Activated CD8-positive, alpha-beta T cell treated with anti-CD3 and anti-CD28 coated beads, Interleukin-2, amount 10 ng/mL, durations not matched to agents 7 days and 5 days (primary cell): Measurements from ENCODE around the gene RAMACL. TPM values are rescaled to one million over a fixed set of nuclear protein-coding genes. Genes with fewer than 3 reads are reported as not detected.
"Not testable (repeated sequence)": the region's sequence is repeated elsewhere in the genome, so short reads cannot be mapped to it uniquely, and the experiment has no call there.

ENCODE experiments used
- ATAC-seq: fragments of 150-1000 bp; cut with Tn5 transposase; one replicate; pipeline ENCODE4 v1.10.0; 2021; ENCODE audit warnings: moderate library complexity
- CTCF ChIA-PET: fragments of 350-600 bp; sonication (Branson Sonifier 250); formaldehyde crosslinking; loops from one replicate; lab custom pipeline; 2021; ENCODE audit warnings: antibody characterized with exemption; lab: Charles Lee
- POLR2A ChIA-PET: fragments of 350-600 bp; sonication (Branson Sonifier 250); formaldehyde crosslinking; loops from one replicate; lab custom pipeline; 2021; ENCODE audit warnings: antibody characterized with exemption; lab: Charles Lee
- DNase-seq: peaks from one replicate; pipeline ENCODE4 v3.0.0-alpha.2; 2020
- H3K27ac Mint-ChIP-seq: one replicate; pipeline ENCODE4 v1.8.0; 2021; ENCODE audit warnings: mild to moderate bottlenecking, mixed read lengths
- H3K27me3 Mint-ChIP-seq: one replicate; pipeline ENCODE4 v1.8.0; 2021; ENCODE audit warnings: low read depth, mixed read lengths
- H3K36me3 Mint-ChIP-seq: one replicate; pipeline ENCODE4 v1.8.0; 2021; ENCODE audit warnings: low read depth, mixed read lengths
- H3K4me1 Mint-ChIP-seq: one replicate; pipeline ENCODE4 v1.8.0; 2021; ENCODE audit warnings: low read depth, mixed read lengths
- H3K4me3 Mint-ChIP-seq: one replicate; pipeline ENCODE4 v1.8.0; 2021; ENCODE audit warnings: mild to moderate bottlenecking, mixed read lengths
- H3K9me3 Mint-ChIP-seq: one replicate; pipeline ENCODE4 v1.8.0; 2022; ENCODE audit warnings: mixed read lengths; ENCODE audit not compliant: insufficient read depth
- total RNA-seq, 2 experiments: library from RNA; stranded (reverse); gene quantifications; one replicate each; pipeline ENCODE4 v1.2.3, GENCODE V29; 2021

RAMACL gene
- total RNA-seq: under 1 TPM; 0.16 to 0.29 TPM

GRCh38 chr6:166586424-166587156 lies at the start of gene RAMACL:
Gene RAMACL (minus strand): TSS chr6:166586678. CDS start chr6:166586477, 201 bp downstream.
- H3K4me3 Mint-ChIP-seq: no peak within 1 kb of the TSS
- ATAC-seq (peak; percentile 93), DNase-seq (peak; percentile 58)
- H3K36me3 Mint-ChIP-seq: no peaks in the 10 kb centered on the region
- H3K27me3 Mint-ChIP-seq: no peaks in the 10 kb centered on the region
- H3K27ac Mint-ChIP-seq: no peak within 1 kb of the TSS
- CTCF ChIA-PET: no interaction called here
- peaks cover 14% of the 10 kb centered on the region for H3K4me1 Mint-ChIP-seq
- POLR2A ChIA-PET: no interaction called here
- H3K9me3 Mint-ChIP-seq: no peaks in the 10 kb centered on the region

- DNase-seq (no peak), ATAC-seq (peak; percentile 18)
- H3K27me3 Mint-ChIP-seq: peaks cover 19% of the 10 kb centered on the region
- no peak overlapping the region for H3K4me3 Mint-ChIP-seq
- ChIA-PET POLR2A (interaction anchor here (0.7 kb wide), 1 partner anchor 44 kb away, joined by 4 read pairs; no protein-coding TSS in a partner anchor), CTCF (no interaction called here)
- no peaks in the 10 kb centered on the region for H3K36me3 Mint-ChIP-seq
- H3K4me1 Mint-ChIP-seq: peaks cover 8% of the 10 kb centered on the region
- H3K9me3 Mint-ChIP-seq: no peaks in the 10 kb centered on the region
- no peak overlapping the region for H3K27ac Mint-ChIP-seq
These were observed 48.8 kb upstream of the RAMACL start for GRCh38 chr6:166635013-166635970.

GRCh38 chr6:166634581-166634980 lies 48.1 kb upstream of the RAMACL start:
- DNase-seq, POLR2A ChIA-PET, ATAC-seq, CTCF ChIA-PET, H3K36me3 Mint-ChIP-seq, H3K4me3 Mint-ChIP-seq, H3K9me3 Mint-ChIP-seq, H3K4me1 Mint-ChIP-seq, H3K27ac Mint-ChIP-seq: not testable (repeated sequence)
- H3K27me3 Mint-ChIP-seq: peaks cover 21% of the 10 kb centered on the region

- Mint-ChIP-seq H3K4me1 (no peaks in the 10 kb centered on the region), H3K9me3 (no peaks in the 10 kb centered on the region), H3K27me3 (peaks cover 21% of the 10 kb centered on the region), H3K36me3 (no peaks in the 10 kb centered on the region), H3K4me3 (no peak overlapping the region), H3K27ac (no peak overlapping the region)
- ChIA-PET POLR2A (no interaction called here), CTCF (no interaction called here)
- no peak for ATAC-seq
- no peak for DNase-seq
These were observed 47.5 kb upstream of the RAMACL start for GRCh38 chr6:166633732-166634535.

- no peak overlapping the region for H3K4me3 Mint-ChIP-seq
- CTCF ChIA-PET: no interaction called here
These were observed 46.3 kb upstream of the RAMACL start for GRCh38 chr6:166632731-166633130.

GRCh38 chr6:166630462-166630861 lies 44.0 kb upstream of the RAMACL start:
- no peak overlapping the region for H3K4me3 Mint-ChIP-seq
- peaks cover 18% of the 10 kb centered on the region for H3K4me1 Mint-ChIP-seq
- no peaks in the 10 kb centered on the region for H3K36me3 Mint-ChIP-seq
- no peak overlapping the region for H3K27ac Mint-ChIP-seq
- no peaks in the 10 kb centered on the region for H3K9me3 Mint-ChIP-seq
- DNase-seq (no peak), ATAC-seq (no peak)
- CTCF ChIA-PET: no interaction called here
- POLR2A ChIA-PET: no interaction called here
- H3K27me3 Mint-ChIP-seq: peaks cover 29% of the 10 kb centered on the region

More at GRCh38 chr6:166632731-166633130, 46.3 kb upstream of the RAMACL start:
- no peak for ATAC-seq
- peaks cover 23% of the 10 kb centered on the region for H3K27me3 Mint-ChIP-seq
- POLR2A ChIA-PET: no interaction called here
- H3K36me3 Mint-ChIP-seq: no peaks in the 10 kb centered on the region
- H3K4me1 Mint-ChIP-seq: peaks cover 8% of the 10 kb centered on the region
- DNase-seq: no peak
- H3K9me3 Mint-ChIP-seq: no peaks in the 10 kb centered on the region
- no peak overlapping the region for H3K27ac Mint-ChIP-seq

GRCh38 chr6:166629628-166630027 lies 43.1 kb upstream of the RAMACL start:
- CTCF ChIA-PET: no interaction called here
- no peak for DNase-seq
- Mint-ChIP-seq H3K9me3 (no peaks in the 10 kb centered on the region), H3K4me1 (peaks cover 18% of the 10 kb centered on the region), H3K27ac (no peak overlapping the region), H3K36me3 (no peaks in the 10 kb centered on the region), H3K27me3 (peaks cover 35% of the 10 kb centered on the region), H3K4me3 (no peak overlapping the region)
- no peak for ATAC-seq
- POLR2A ChIA-PET: interaction anchor here (0.7 kb wide), 1 partner anchor 200 kb away, joined by 4 read pairs; no protein-coding TSS in a partner anchor

GRCh38 chr6:166627875-166628801 lies 41.7 kb upstream of the RAMACL start:
- Mint-ChIP-seq H3K4me3 (peak overlapping the region; percentile 89), H3K4me1 (peaks cover 18% of the 10 kb centered on the region), H3K9me3 (no peaks in the 10 kb centered on the region), H3K27ac (peak overlapping the region; percentile 81), H3K27me3 (peaks cover 43% of the 10 kb centered on the region), H3K36me3 (no peaks in the 10 kb centered on the region)
- POLR2A ChIA-PET: interaction anchor here (0.5 to 0.9 kb wide), 2 partner anchors 14 to 140 kb away, joined by 3 to 4 read pairs; no protein-coding TSS in a partner anchor
- CTCF ChIA-PET: interaction anchor here (0.5 to 0.6 kb wide), 2 partner anchors 10 to 315 kb away, joined by 3 to 4 read pairs; no protein-coding TSS in a partner anchor
- DNase-seq (peak; percentile 58), ATAC-seq (peak; percentile 32)

- peak; percentile 100 for DNase-seq
- peak within 1 kb of the TSS; percentile 89 for H3K4me3 Mint-ChIP-seq
- CTCF ChIA-PET: interaction anchor here (0.5 kb wide), 1 partner anchor 9 kb away, joined by 3 read pairs; no protein-coding TSS in a partner anchor
These were observed 40.8 kb upstream of the RAMACL start, which contains the start of gene RPS6KA2 for GRCh38 chr6:166627033-166627874. Gene RPS6KA2 (minus strand): TSS chr6:166627251. CDS start chr6:166627019, 232 bp downstream.

More at GRCh38 chr6:166627033-166627874, 40.8 kb upstream of the RAMACL start, which contains the start of gene RPS6KA2:
- Mint-ChIP-seq H3K4me1 (peaks cover 18% of the 10 kb centered on the region), H3K27me3 (peaks cover 51% of the 10 kb centered on the region), H3K9me3 (no peaks in the 10 kb centered on the region), H3K36me3 (no peaks in the 10 kb centered on the region), H3K27ac (peak within 1 kb of the TSS; percentile 81)
- peak; percentile 96 for ATAC-seq
- POLR2A ChIA-PET: interaction anchor here (0.5 to 0.9 kb wide), 3 partner anchors 15 to 139 kb away, joined by 3 to 4 read pairs (median 3); no protein-coding TSS in a partner anchor
